NCI-H2227 (cell line): ENCODE measurements around the gene SRPK2.

Experiments
- DNase-seq: peaks from one replicate; lab custom pipeline; 2025; ENCODE audit not compliant: unreplicated experiment; lab: John Stamatoyannopoulos, UW

Gene SRPK2

DNA sequence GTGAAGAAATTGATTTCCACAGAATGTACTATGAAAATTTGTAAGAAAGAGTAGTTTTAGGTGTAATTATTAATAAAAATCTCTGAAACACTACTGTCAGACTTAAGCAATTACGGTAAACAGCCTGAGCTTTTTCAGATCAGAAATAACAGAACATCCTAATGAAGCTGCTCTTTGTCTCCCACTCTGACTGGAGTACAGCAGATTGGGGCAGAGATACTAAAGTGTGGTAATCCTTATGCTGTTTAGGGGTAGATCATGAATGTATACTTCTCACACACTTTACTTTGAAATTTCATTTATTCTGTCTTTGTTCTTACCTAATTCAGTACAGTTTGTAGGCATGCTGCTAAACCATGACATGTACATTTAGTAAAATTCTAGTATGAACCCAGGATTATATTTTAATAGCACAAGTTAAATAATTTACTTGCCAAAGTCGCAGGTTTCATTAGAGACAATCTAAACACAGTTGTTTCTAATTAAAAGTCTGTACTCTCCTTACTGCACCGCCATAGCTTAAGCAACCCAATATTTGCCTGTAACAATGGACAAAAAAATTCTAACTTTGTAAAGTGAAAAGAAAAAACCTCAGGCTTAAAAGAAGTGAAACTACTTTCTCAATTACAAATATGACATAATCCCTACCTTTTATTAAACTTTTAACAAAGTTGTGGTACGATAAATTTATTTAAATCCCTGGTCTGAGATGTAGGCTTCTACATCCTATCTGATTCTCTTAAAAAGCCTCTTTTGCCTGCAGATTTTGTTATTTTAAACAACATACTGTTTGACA is 286.0 kb downstream of the SRPK2 start:
- DNase-seq: no peak

DNA sequence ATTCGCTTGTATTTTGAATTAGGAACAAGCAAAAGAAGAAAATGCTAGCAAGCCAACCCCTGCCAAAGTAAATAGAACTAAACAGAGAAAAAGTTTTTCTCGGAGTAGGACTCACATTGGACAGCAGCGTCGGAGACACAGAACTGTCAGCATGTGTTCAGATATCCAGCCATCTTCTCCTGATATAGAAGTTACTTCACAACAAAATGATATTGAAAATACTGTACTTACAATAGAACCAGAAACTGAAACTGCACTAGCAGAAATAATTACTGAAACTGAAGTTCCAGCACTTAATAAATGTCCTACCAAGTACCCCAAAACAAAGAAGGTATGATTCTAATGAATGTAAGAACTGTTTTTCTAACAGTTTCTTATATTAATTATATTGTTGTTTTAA is 286.9 kb downstream of the SRPK2 start:
- no peak for DNase-seq

- DNase-seq: no peak
Measured at GRCh38 chr7:105098863-105099515, 289.7 kb downstream of the SRPK2 start.

GRCh38 chr7:105097619-105098018 is 291.1 kb downstream of the SRPK2 start:
- DNase-seq: no peak

DNA sequence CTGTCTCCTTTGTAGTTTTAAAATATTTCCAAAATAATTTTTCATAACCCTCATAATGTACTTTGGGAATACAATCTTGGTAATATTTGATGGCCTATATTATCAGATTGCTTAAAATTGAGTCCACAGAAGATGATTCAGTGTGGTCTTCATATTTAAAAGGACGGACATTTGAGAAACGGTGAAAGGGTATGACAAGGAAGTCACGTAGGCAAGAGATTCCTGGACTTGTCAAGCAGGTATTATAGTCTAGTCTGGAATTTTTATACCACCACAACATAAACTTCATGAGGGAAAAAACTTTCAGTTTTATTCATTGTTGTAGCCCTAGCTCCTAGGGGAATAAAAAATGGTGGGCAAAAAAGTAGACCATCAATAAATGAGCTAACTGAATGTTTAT is 292.4 kb downstream of the SRPK2 start:
- no peak for DNase-seq

DNA sequence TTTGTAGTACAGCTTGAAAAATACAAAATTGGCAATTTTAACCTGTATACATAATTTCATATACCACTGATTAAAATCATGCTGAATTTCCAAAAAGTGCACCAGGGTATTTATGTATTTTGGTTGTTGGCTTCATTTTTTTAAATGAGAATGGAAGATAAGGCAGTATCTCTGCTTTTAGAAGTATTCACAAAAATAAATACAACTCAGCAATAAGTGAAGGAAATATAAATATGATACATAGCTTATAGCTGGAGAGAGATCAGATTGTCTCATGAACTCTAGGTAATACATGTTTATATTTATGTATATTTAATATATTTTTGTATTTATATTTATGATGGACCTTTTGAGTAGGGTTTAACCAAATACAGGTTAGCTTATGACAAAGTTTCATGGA is 293.8 kb downstream of the SRPK2 start:
- DNase-seq: no peak

DNA sequence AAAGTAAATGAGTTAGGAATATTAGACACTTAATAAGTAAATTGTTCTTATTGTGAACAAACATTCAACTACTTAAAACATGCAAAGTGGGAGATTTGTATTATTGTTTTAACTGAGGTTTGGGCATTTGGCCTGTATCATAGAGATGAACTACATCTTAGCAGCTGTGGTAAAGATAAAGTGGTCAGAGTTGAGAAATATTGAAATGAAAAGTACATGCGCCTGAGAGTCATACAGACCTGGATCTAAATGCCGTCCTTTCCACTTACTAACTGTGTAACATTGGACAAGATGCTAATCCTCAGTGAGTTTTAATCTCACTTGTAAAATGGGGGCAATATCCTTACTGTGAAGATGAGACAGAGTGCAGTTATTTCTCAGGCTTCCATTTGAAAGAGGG is 300.3 kb downstream of the SRPK2 start:
- DNase-seq: no peak

- no peak for DNase-seq
Measured at GRCh38 chr7:105087981-105088380, 300.7 kb downstream of the SRPK2 start.

DNA sequence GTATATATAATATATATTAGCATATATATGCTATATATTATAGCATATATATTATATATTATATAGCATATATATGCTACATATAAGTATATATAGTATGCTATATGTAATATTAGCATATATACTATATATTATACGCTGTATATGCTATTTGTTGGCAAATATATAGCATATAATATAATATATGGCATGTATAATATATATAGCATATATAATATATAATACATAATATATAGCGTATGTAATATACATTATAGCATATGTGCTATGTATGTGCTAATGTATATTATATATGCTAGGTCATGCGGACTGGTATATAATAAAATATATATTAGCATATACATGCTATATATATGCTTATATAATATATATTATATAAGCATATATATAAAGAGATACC is 301.9 kb downstream of the SRPK2 start:
- DNase-seq: no peak

DNA sequence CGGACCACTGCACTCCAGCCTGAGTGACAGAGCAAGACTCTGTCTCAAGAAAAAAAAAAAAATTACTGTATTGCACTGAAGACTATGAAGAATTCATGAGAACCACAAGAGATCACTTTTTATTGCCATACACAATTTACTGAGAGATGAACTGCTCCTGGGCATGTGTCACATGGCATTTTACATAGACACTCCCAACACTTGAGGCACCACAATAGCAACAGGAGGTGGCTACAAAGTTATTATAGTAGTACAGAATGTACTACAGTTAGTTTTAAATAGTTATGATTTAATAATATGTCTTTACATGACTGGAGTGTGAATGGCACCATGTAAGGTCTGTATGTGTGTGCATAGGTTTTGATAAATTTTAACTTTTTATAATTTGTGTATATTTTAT is 304.1 kb downstream of the SRPK2 start:
- DNase-seq: no peak

- DNase-seq: no peak
Measured at GRCh38 chr7:105079348-105079747, 309.4 kb downstream of the SRPK2 start.

DNA sequence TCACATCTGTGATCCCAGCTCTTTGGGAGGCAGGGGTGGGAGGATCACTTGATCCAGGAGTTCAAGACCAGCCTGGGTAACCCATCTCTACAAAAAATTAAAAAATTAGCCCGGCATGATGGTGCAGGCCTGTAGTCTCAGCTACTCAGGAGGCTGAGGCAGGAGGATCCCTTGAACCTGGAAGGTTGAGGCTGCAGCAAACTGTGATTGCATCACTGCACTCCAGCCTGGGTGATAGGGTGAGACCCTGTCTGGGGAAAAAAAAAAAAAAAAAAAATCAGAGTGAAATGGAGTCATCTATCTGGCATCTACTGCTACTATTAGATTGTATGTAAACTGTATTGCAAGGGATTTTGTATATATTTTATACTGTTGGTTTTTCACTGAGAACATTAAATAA is 315.6 kb downstream of the SRPK2 start:
- no peak for DNase-seq

GRCh38 chr7:105068886-105069285 is 319.8 kb downstream of the SRPK2 start:
- DNase-seq: no peak

DNA sequence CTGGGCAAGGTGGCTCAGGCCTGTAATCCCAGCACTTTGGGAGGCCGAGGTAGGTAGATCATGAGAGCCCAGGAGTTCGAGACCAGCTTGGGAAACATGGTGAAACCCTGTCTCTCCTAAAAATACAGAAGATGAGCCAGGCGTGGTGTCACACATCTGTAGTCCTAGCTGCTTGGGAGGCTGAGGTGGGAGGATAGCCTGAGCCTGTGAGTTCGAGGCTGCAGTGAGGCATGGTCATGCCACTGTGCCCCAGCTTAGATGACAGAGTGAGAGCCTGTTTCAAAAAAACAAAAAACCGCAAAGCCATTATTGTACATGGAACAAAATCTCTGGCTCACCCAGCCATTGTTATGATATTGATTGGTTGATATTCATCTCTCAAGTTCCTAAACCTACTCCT is 321.0 kb downstream of the SRPK2 start:
- DNase-seq: no peak
